Peyer's patch (tissue), 4 donors: ENCODE results near the gene NAPG. TPM values are rescaled to one million over a fixed set of nuclear protein-coding genes. Genes with fewer than 3 reads are reported as not detected.

Source experiments
- DNase-seq, 3 donors: peaks; one replicate each; pipeline ENCODE4 v3.0.0-alpha.2; 2017 to 2019
- H3K27ac ChIP-seq, 4 donors: fragments of 200-600 bp; sonication (generic); one replicate each; pipeline ENCODE4 v1.5.1; 2016 to 2019
- H3K27me3 ChIP-seq, 2 donors: fragments of 200-600 bp; sonication (generic); one replicate each; pipeline ENCODE4 v1.5.1; 2019
- H3K36me3 ChIP-seq, 3 donors: fragments of 200-600 bp; sonication (generic); one replicate each; pipeline ENCODE4 v1.5.1; 2016 to 2019
- H3K4me1 ChIP-seq, 4 donors: fragments of 200-600 bp; sonication (generic); one replicate each; pipeline ENCODE4 v1.5.1; 2016 to 2019
- H3K4me3 ChIP-seq, 4 donors: fragments of 200-600 bp; sonication (generic); 1 replicate in 3 of 4; 2 replicates in 1 of 4; pipeline ENCODE4 v1.5.1; 2016 to 2019; ENCODE audit warnings: mild to moderate bottlenecking in 1 of 4
- H3K9me3 ChIP-seq, 4 donors: fragments of 200-600 bp; sonication (generic); one replicate each; pipeline ENCODE4 v1.5.1; 2016 to 2019; ENCODE audit warnings: mild to moderate bottlenecking in 1 of 4
- POLR2A ChIP-seq, 2 donors: fragments of 450-650 bp; IDR thresholded peaks; one replicate each; pipeline ENCODE4 v1.5.1; 2017; ENCODE audit warnings: antibody characterized with exemption in 2 of 2, mild to moderate bottlenecking in 2 of 2, moderate library complexity in 2 of 2
- total RNA-seq, 4 donors: library from RNA; depleted of rRNA; stranded (reverse); fragments of >200 nt; gene quantifications; one replicate each; pipeline ENCODE4 v1.1.0, GENCODE V29; 2016
- TF ChIP-seq, protein P1 (sequence below), 6 experiments: fragments of 450-650 bp in 4 of 6; fragments of 200-600 bp in 2 of 6; sonication (generic) in 1 of 6; IDR thresholded peaks; one replicate each; pipeline ENCODE4 v1.5.1; 2017 to 2019; ENCODE audit warnings: antibody characterized with exemption in 6 of 6, mild to moderate bottlenecking in 3 of 6, moderate library complexity in 1 of 6

Gene NAPG
- total RNA-seq, 4 donors from 2014 or later, result 22.8 to 43.8 (median 30.4) TPM

GRCh38 chr18:10579079-10579867 is 53.4 kb downstream of the NAPG start:
- TF ChIP-seq POLR2A (IDR thresholded peaks at IDR 0.05), result no peak
- TF ChIP-seq, protein P1, sequence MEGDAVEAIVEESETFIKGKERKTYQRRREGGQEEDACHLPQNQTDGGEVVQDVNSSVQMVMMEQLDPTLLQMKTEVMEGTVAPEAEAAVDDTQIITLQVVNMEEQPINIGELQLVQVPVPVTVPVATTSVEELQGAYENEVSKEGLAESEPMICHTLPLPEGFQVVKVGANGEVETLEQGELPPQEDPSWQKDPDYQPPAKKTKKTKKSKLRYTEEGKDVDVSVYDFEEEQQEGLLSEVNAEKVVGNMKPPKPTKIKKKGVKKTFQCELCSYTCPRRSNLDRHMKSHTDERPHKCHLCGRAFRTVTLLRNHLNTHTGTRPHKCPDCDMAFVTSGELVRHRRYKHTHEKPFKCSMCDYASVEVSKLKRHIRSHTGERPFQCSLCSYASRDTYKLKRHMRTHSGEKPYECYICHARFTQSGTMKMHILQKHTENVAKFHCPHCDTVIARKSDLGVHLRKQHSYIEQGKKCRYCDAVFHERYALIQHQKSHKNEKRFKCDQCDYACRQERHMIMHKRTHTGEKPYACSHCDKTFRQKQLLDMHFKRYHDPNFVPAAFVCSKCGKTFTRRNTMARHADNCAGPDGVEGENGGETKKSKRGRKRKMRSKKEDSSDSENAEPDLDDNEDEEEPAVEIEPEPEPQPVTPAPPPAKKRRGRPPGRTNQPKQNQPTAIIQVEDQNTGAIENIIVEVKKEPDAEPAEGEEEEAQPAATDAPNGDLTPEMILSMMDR (IDR thresholded peaks at IDR 0.05), result no peak
- no peaks in the 10 kb centered on the region for H3K27me3 ChIP-seq

GRCh38 chr18:10580215-10580614 is 54.4 kb downstream of the NAPG start:
- Histone ChIP-seq H3K9me3 (no peaks in the 10 kb centered on the region), H3K4me1 (no peaks in the 10 kb centered on the region), H3K27me3 (no peaks in the 10 kb centered on the region), H3K4me3 (no peak overlapping the region), H3K36me3 (no peaks in the 10 kb centered on the region), H3K27ac (no peak overlapping the region)
- no peak for DNase-seq
- no peak for TF ChIP-seq POLR2A (IDR thresholded peaks at IDR 0.05)
- TF ChIP-seq, protein P1 (IDR thresholded peaks at IDR 0.05), result no peak

More at GRCh38 chr18:10579079-10579867, 53.4 kb downstream of the NAPG start:
- Histone ChIP-seq H3K9me3 (no peaks in the 10 kb centered on the region), H3K4me1 (no peaks in the 10 kb centered on the region), H3K4me3 (no peak overlapping the region), H3K27ac (no peak overlapping the region), H3K36me3 (no peaks in the 10 kb centered on the region)
- no peak for DNase-seq

GRCh38 chr18:10585260-10585659 is 59.4 kb downstream of the NAPG start:
- no peaks in the 10 kb centered on the region for H3K36me3 ChIP-seq
- no peaks in the 10 kb centered on the region for H3K27me3 ChIP-seq
- no peak overlapping the region for H3K4me3 ChIP-seq
- H3K9me3 ChIP-seq, result no peaks in the 10 kb centered on the region
- no peaks in the 10 kb centered on the region for H3K4me1 ChIP-seq
- no peak for DNase-seq
- no peak overlapping the region for H3K27ac ChIP-seq
- TF ChIP-seq, protein P1 (IDR thresholded peaks at IDR 0.05), result no peak
- TF ChIP-seq POLR2A (IDR thresholded peaks at IDR 0.05), result no peak

- H3K27me3 ChIP-seq, result no peaks in the 10 kb centered on the region
- TF ChIP-seq, protein P1 (IDR thresholded peaks at IDR 0.05), result no peak
- TF ChIP-seq POLR2A (IDR thresholded peaks at IDR 0.05), result no peak
- H3K4me3 ChIP-seq, result no peak overlapping the region
- H3K4me1 ChIP-seq, result no peaks in the 10 kb centered on the region
- DNase-seq, result no peak
- H3K27ac ChIP-seq, result no peak overlapping the region
- no peaks in the 10 kb centered on the region for H3K36me3 ChIP-seq
- no peaks in the 10 kb centered on the region for H3K9me3 ChIP-seq
These were observed 63.1 kb downstream of the NAPG start for GRCh38 chr18:10588975-10589374.

- Histone ChIP-seq H3K9me3 (no peaks in the 10 kb centered on the region), H3K27ac (no peak overlapping the region), H3K27me3 (no peaks in the 10 kb centered on the region), H3K4me3 (no peak overlapping the region), H3K36me3 (no peaks in the 10 kb centered on the region), H3K4me1 (no peaks in the 10 kb centered on the region)
- no peak for DNase-seq
- TF ChIP-seq, protein P1 (IDR thresholded peaks at IDR 0.05), result no peak
- no peak for TF ChIP-seq POLR2A (IDR thresholded peaks at IDR 0.05)
These were observed 64.6 kb downstream of the NAPG start for GRCh38 chr18:10590412-10590811.
